NAMALWA (cell line): ENCODE measurements around the gene SLC14A1.

Source experiments
- DNase-seq: peaks from one replicate; pipeline ENCODE4 v3.0.0-alpha.2; 2015; ENCODE audit warnings: low spot score

SLC14A1 gene

GRCh38 chr18:45722899-45723298 lies 1.1 kb upstream of the SLC14A1 start:
- DNase-seq: peak; percentile 76

GRCh38 chr18:45724601-45725000 lies 620 bp downstream of the SLC14A1 start:
- DNase-seq: no peak

GRCh38 chr18:45725336-45725735 lies 1.4 kb downstream of the SLC14A1 start:
- DNase-seq: no peak

- DNase-seq: no peak
Measured at GRCh38 chr18:45726603-45727002, 2.6 kb downstream of the SLC14A1 start.

GRCh38 chr18:45727068-45727467 lies 3.1 kb downstream of the SLC14A1 start:
- no peak for DNase-seq

GRCh38 chr18:45728336-45729010 lies 4.5 kb downstream of the SLC14A1 start:
- DNase-seq: no peak

GRCh38 chr18:45730832-45731575 lies 7.0 kb downstream of the SLC14A1 start:
- no peak for DNase-seq

GRCh38 chr18:45731716-45732115 lies 7.7 kb downstream of the SLC14A1 start:
- DNase-seq: no peak

GRCh38 chr18:45733535-45733934 lies 9.6 kb downstream of the SLC14A1 start:
- no peak for DNase-seq

- no peak for DNase-seq
Measured at GRCh38 chr18:45734505-45734904, 10.5 kb downstream of the SLC14A1 start.

- no peak for DNase-seq
Measured at GRCh38 chr18:45734944-45735343, 11.0 kb downstream of the SLC14A1 start.

GRCh38 chr18:45738660-45739059 lies 14.7 kb downstream of the SLC14A1 start:
- no peak for DNase-seq

- DNase-seq: no peak
Measured at GRCh38 chr18:45739268-45739667, 15.3 kb downstream of the SLC14A1 start.

- no peak for DNase-seq
Measured at GRCh38 chr18:45739848-45740247, 15.9 kb downstream of the SLC14A1 start.

GRCh38 chr18:45741056-45741455 lies 17.1 kb downstream of the SLC14A1 start:
- DNase-seq: no peak

GRCh38 chr18:45745817-45746461 lies 22.0 kb downstream of the SLC14A1 start:
- no peak for DNase-seq

GRCh38 chr18:45748501-45748900 lies 24.5 kb downstream of the SLC14A1 start:
- no peak for DNase-seq

- no peak for DNase-seq
Measured at GRCh38 chr18:45749918-45750689, 26.1 kb downstream of the SLC14A1 start.

- DNase-seq: no peak
Measured at GRCh38 chr18:45751766-45752165, 27.8 kb downstream of the SLC14A1 start.

GRCh38 chr18:45752681-45753080 lies 28.7 kb downstream of the SLC14A1 start:
- DNase-seq: no peak

GRCh38 chr18:45753286-45753685 lies 29.3 kb downstream of the SLC14A1 start:
- DNase-seq: no peak

GRCh38 chr18:45755934-45756333 lies 32.0 kb downstream of the SLC14A1 start:
- no peak for DNase-seq
